Cerebellar nuclear complex (tissue), 1 donor: ENCODE results near the gene TTC39A.
"Not testable (repeated sequence)": the region's sequence is repeated elsewhere in the genome, so short reads cannot be mapped to it uniquely, and the experiment has no call there.

Experiments used
- DNase-seq, 2 experiments: peaks; one replicate each; lab custom pipeline; 2025; lab: John Stamatoyannopoulos, UW

TTC39A gene

GRCh38 chr1:51336711-51337110 is 6.3 kb upstream of the TTC39A start:
- DNase-seq, result no peak

GRCh38 chr1:51336004-51336403 is 5.6 kb upstream of the TTC39A start:
- no peak for DNase-seq

- DNase-seq, result no peak
These were observed 1.1 kb upstream of the TTC39A start for GRCh38 chr1:51331206-51332100.

GRCh38 chr1:51329443-51330325 is 678 bp downstream of the TTC39A start:
- no peak for DNase-seq

GRCh38 chr1:51328926-51329325 is 1.4 kb downstream of the TTC39A start:
- DNase-seq, result no peak

GRCh38 chr1:51328279-51328678 is 2.1 kb downstream of the TTC39A start:
- DNase-seq, result no peak

GRCh38 chr1:51327386-51327785 is 3.0 kb downstream of the TTC39A start:
- DNase-seq, result no peak

GRCh38 chr1:51326839-51327238 is 3.5 kb downstream of the TTC39A start:
- DNase-seq, result no peak

GRCh38 chr1:51325878-51326755 is 4.2 kb downstream of the TTC39A start:
- DNase-seq, result no peak

GRCh38 chr1:51325391-51325790 is 5.0 kb downstream of the TTC39A start:
- DNase-seq, result no peak

- not testable (repeated sequence) for DNase-seq
These were observed 5.4 kb downstream of the TTC39A start for GRCh38 chr1:51325011-51325385.

- DNase-seq, result no peak
These were observed 5.9 kb downstream of the TTC39A start for GRCh38 chr1:51324251-51325010.

- DNase-seq, result no peak
These were observed 6.6 kb downstream of the TTC39A start for GRCh38 chr1:51323778-51324177.

- DNase-seq, result no peak
These were observed 7.8 kb downstream of the TTC39A start for GRCh38 chr1:51322417-51323101.

GRCh38 chr1:51321924-51322280 is 8.5 kb downstream of the TTC39A start:
- no peak for DNase-seq

- DNase-seq, result no peak
These were observed 9.1 kb downstream of the TTC39A start for GRCh38 chr1:51320967-51321923.

GRCh38 chr1:51317798-51318197 is 12.6 kb downstream of the TTC39A start:
- no peak for DNase-seq

GRCh38 chr1:51316846-51317120 is 13.6 kb downstream of the TTC39A start:
- no peak for DNase-seq

GRCh38 chr1:51316113-51316845 is 14.1 kb downstream of the TTC39A start:
- no peak for DNase-seq
